GM21390 (cell line): Measurements from ENCODE around the gene UAP1L1.
A peak's percentile ranks its signal among the peaks of the same experiment; 100 is the strongest.

Experiments used
- ATAC-seq: cut with Tn5 transposase; IDR thresholded peaks from one replicate; pipeline ENCODE4 v1.9.1; 2021; ENCODE audit not compliant: unreplicated experiment

UAP1L1 gene

GRCh38 chr9:137071282-137071681 is 6.0 kb upstream of the UAP1L1 start:
- no peak for ATAC-seq

- no peak for ATAC-seq
Measured at GRCh38 chr9:137073992-137074399, 3.3 kb upstream of the UAP1L1 start.

- no peak for ATAC-seq
Measured at GRCh38 chr9:137074657-137075274, 2.6 kb upstream of the UAP1L1 start.

GRCh38 chr9:137075275-137075775 is 2.0 kb upstream of the UAP1L1 start:
- no peak for ATAC-seq

- no peak for ATAC-seq
Measured at GRCh38 chr9:137076636-137077009, 694 bp upstream of the UAP1L1 start.

- peak; percentile 10 for ATAC-seq
Measured at GRCh38 chr9:137077758-137078693, 709 bp downstream of the UAP1L1 start.

GRCh38 chr9:137078701-137079400 is 1.5 kb downstream of the UAP1L1 start:
- no peak for ATAC-seq

GRCh38 chr9:137079401-137079787 is 2.1 kb downstream of the UAP1L1 start:
- no peak for ATAC-seq

- ATAC-seq = no peak
Measured at GRCh38 chr9:137080260-137081122, 3.2 kb downstream of the UAP1L1 start.

GRCh38 chr9:137082222-137082924 is 5.1 kb downstream of the UAP1L1 start:
- ATAC-seq = no peak

- ATAC-seq = no peak
Measured at GRCh38 chr9:137082925-137083290, 5.6 kb downstream of the UAP1L1 start.

- no peak for ATAC-seq
Measured at GRCh38 chr9:137083394-137084004, 6.2 kb downstream of the UAP1L1 start.

GRCh38 chr9:137084526-137084925 is 7.2 kb downstream of the UAP1L1 start:
- no peak for ATAC-seq

- ATAC-seq = peak; percentile 6
Measured at GRCh38 chr9:137085920-137086530, 8.7 kb downstream of the UAP1L1 start.

GRCh38 chr9:137086531-137087408 is 9.5 kb downstream of the UAP1L1 start, which contains the start of gene MAN1B1:
MAN1B1 (plus strand) TSS chr9:137086985; CDS start chr9:137087000, 15 bp downstream.
- ATAC-seq = peak; percentile 75

GRCh38 chr9:137087409-137087925 is 10.2 kb downstream of the UAP1L1 start:
- no peak for ATAC-seq

- no peak for ATAC-seq
Measured at GRCh38 chr9:137088121-137088520, 10.8 kb downstream of the UAP1L1 start.
